ENCODE measurements around the gene PDLIM1. TPM values are rescaled to one million over a fixed set of nuclear protein-coding genes. Genes with fewer than 3 reads are reported as not detected.

The PDLIM1 gene
- polyA plus RNA-seq, 3 donors: 1.9 to 5.2 (median 4.8) TPM

GRCh38 chr10:95280637-95281036 is 10.2 kb downstream of the PDLIM1 start:
- Histone ChIP-seq H3K36me3 (replicated peaks in 1 of 2; ENCODE audit: control insufficient read depth in 1 of 2, insufficient read depth in 2 of 2, low read length in 2 of 2) (no peaks in the 10 kb centered on the region), H3K9ac (ENCODE audit: insufficient read depth, low read length, poor library complexity, severe bottlenecking) (no peak overlapping the region), H3K4me2 (replicated peaks; ENCODE audit: extremely low read depth, low read length, poor library complexity, severe bottlenecking) (no peak overlapping the region), H3K4me1 (ENCODE audit: control insufficient read depth in 1 of 2, insufficient read depth in 2 of 2, low read length in 2 of 2) (no peaks in the 10 kb centered on the region), H3K27ac (ENCODE audit: low read depth in 1 of 2, low read length in 2 of 2) (no peak overlapping the region), H3K27me3 (ENCODE audit: control insufficient read depth in 2 of 2, insufficient read depth in 2 of 2, low read length in 2 of 2) (no peaks in the 10 kb centered on the region), H3K9me3 (replicated peaks in 1 of 2; ENCODE audit: control insufficient read depth in 1 of 2, insufficient read depth in 1 of 2, low read length in 2 of 2) (no peaks in the 10 kb centered on the region), H3K4me3 (replicated peaks in 1 of 3; ENCODE audit: low read depth in 2 of 3, low read length in 3 of 3) (no peak overlapping the region), H3K79me2 (ENCODE audit: insufficient read depth, low read length) (no peaks in the 10 kb centered on the region), H4K20me1 (ENCODE audit: insufficient read depth, low read length) (no peaks in the 10 kb centered on the region), H2AFZ (ENCODE audit: insufficient read depth, low read depth, low read length, poor library complexity, severe bottlenecking) (no peak overlapping the region)
- TF ChIP-seq, protein P1, sequence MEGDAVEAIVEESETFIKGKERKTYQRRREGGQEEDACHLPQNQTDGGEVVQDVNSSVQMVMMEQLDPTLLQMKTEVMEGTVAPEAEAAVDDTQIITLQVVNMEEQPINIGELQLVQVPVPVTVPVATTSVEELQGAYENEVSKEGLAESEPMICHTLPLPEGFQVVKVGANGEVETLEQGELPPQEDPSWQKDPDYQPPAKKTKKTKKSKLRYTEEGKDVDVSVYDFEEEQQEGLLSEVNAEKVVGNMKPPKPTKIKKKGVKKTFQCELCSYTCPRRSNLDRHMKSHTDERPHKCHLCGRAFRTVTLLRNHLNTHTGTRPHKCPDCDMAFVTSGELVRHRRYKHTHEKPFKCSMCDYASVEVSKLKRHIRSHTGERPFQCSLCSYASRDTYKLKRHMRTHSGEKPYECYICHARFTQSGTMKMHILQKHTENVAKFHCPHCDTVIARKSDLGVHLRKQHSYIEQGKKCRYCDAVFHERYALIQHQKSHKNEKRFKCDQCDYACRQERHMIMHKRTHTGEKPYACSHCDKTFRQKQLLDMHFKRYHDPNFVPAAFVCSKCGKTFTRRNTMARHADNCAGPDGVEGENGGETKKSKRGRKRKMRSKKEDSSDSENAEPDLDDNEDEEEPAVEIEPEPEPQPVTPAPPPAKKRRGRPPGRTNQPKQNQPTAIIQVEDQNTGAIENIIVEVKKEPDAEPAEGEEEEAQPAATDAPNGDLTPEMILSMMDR (IDR thresholded peaks at IDR 0.05): no peak
- no CpG with 5 or more reads among the region's 2 CpGs for WGBS (ENCODE audit: insufficient coverage)
- H3K4me1 Mint-ChIP-seq: no peaks in the 10 kb centered on the region
- DNase-seq: no peak
- H3K36me3 Mint-ChIP-seq: no peaks in the 10 kb centered on the region
- H3K27ac Mint-ChIP-seq: no peak overlapping the region
- intact Hi-C loops (cut with micrococcal nuclease): no loop called here
- no peaks in the 10 kb centered on the region for H3K9me3 Mint-ChIP-seq
- H3K4me3 Mint-ChIP-seq: no peak overlapping the region
- peaks cover 2 to 6% (median 2%) of the 10 kb centered on the region in 3 donors for H3K27me3 Mint-ChIP-seq (ENCODE audit: low read depth in 3 of 3)

DNA sequence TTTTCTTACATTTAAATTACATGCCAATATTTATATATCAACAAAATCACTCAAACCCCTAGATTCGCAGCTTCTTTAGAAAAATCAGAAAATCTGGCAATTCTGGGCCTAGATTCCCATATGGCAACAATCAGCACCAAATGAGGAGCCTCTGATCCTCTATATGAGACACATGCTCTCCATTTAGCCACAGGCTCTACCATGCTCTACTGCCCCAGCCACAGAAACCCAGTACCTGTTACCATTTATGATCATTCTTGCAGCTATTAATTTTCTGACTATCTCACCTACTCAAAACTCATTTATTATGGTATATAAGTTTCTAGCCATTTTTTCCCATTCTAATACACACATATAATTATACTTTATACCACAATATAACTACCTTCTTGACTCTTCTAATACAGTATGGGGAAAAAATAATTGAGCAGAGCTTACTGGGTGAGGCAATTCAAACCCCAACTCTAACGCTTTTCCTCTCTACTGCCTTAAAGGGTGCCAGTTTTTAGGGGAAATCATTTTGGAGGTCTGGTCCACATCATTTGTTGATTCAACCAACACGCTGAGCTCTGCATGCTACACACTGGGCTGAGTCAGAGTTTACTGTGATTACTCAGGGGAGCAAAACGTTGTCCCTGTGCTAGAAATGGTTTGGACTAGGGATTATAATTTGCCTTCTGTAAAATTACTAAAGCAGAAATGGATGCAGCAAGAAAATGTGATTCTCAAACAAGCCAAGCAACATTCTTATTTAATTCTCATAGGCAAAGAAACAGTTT is 11.6 kb downstream of the PDLIM1 start:
- no peak overlapping the region for H3K4me2 ChIP-seq (replicated peaks; ENCODE audit: extremely low read depth, low read length, poor library complexity, severe bottlenecking)
- H3K79me2 ChIP-seq (ENCODE audit: insufficient read depth, low read length): no peaks in the 10 kb centered on the region
- Mint-ChIP-seq H3K4me3 (no peak overlapping the region), H3K27ac (no peak overlapping the region), H3K4me1 (no peaks in the 10 kb centered on the region), H3K27me3 (ENCODE audit: low read depth in 3 of 3) (peaks cover 0 to 6% (median 0%) of the 10 kb centered on the region in 3 donors), H3K9me3 (no peaks in the 10 kb centered on the region), H3K36me3 (no peaks in the 10 kb centered on the region)
- no peaks in the 10 kb centered on the region for H3K4me1 ChIP-seq (ENCODE audit: control insufficient read depth in 1 of 2, insufficient read depth in 2 of 2, low read length in 2 of 2)
- no peaks in the 10 kb centered on the region for H3K27me3 ChIP-seq (ENCODE audit: control insufficient read depth in 2 of 2, insufficient read depth in 2 of 2, low read length in 2 of 2)
- no peaks in the 10 kb centered on the region for H4K20me1 ChIP-seq (ENCODE audit: insufficient read depth, low read length)
- H3K9me3 ChIP-seq (replicated peaks in 1 of 2; ENCODE audit: control insufficient read depth in 1 of 2, insufficient read depth in 1 of 2, low read length in 2 of 2): no peaks in the 10 kb centered on the region
- H2AFZ ChIP-seq (ENCODE audit: insufficient read depth, low read depth, low read length, poor library complexity, severe bottlenecking): no peak overlapping the region
- no peaks in the 10 kb centered on the region for H3K36me3 ChIP-seq (replicated peaks in 1 of 2; ENCODE audit: control insufficient read depth in 1 of 2, insufficient read depth in 2 of 2, low read length in 2 of 2)
- intact Hi-C loops (cut with micrococcal nuclease): no loop called here
- TF ChIP-seq, protein P1 (IDR thresholded peaks at IDR 0.05): no peak
- no peak overlapping the region for H3K27ac ChIP-seq (ENCODE audit: low read depth in 1 of 2, low read length in 2 of 2)
- DNase-seq: no peak
- 95% methylated on average over 2 of the region's 4 CpGs for WGBS (ENCODE audit: insufficient coverage)
- no peak overlapping the region for H3K9ac ChIP-seq (ENCODE audit: insufficient read depth, low read length, poor library complexity, severe bottlenecking)
- H3K4me3 ChIP-seq (replicated peaks in 1 of 3; ENCODE audit: low read depth in 2 of 3, low read length in 3 of 3): no peak overlapping the region

Measured in CD14-positive monocyte (primary cell).